OCI-LY3 (cell line): ENCODE results near the gene GMEB2.

Experiments
- CTCF ChIP-seq: fragments of 200-600, 300-600 bp; sonication (generic); IDR thresholded peaks from 2 replicates; pipeline ENCODE4 v1.5.1; 2014; ENCODE audit warnings: antibody characterized with exemption, low read length, low read depth
- EZH2phosphoT487 ChIP-seq: fragments of 200-600 bp; shearing (Covaris generic); IDR thresholded peaks from 2 replicates; pipeline ENCODE4 v1.6.1; 2018; ENCODE audit warnings: antibody characterized with exemption, mixed run types, low read depth

GRCh38 chr20:63653041-63653973, 26.4 kb upstream of the GMEB2 start, which contains the start of gene STMN3:
- TF ChIP-seq CTCF (no peak), EZH2phosphoT487 (no peak)
